A549 (cell line): ENCODE data around the gene EMP3. TPM values are rescaled to one million over a fixed set of nuclear protein-coding genes. Genes with fewer than 3 reads are reported as not detected.
"Not testable (repeated sequence)": the region's sequence is repeated elsewhere in the genome, so short reads cannot be mapped to it uniquely, and the experiment has no call there.

Experiments
- ATAC-seq, 2 experiments: fragments of 200-7000 bp in 1 of 2; fragments of >200 bp in 1 of 2; cut with Nextera tagmentation in 1 of 2; cut with Tn5 transposase in 1 of 2; 3 replicates each; pipeline versions ENCODE4 v1.8.0 to v1.9.1; 2018 to 2020; ENCODE audit warnings: mild to moderate bottlenecking in 1 of 2, moderate library complexity in 1 of 2
- CTCF ChIA-PET: fragments of 300-600 bp; sonication (Branson Sonifier 250); formaldehyde crosslinking; extraction: SDS; loops from one replicate; lab custom pipeline; 2021; ENCODE audit warnings: antibody characterized with exemption, inconsistent platforms; lab: Yijun Ruan, JAX
- POLR2A ChIA-PET: fragments of 350-600 bp; formaldehyde crosslinking; extraction: SDS; loops from one replicate; lab custom pipeline; 2021; ENCODE audit warnings: antibody characterized with exemption, inconsistent platforms; lab: Yijun Ruan, JAX
- DNase-seq, 2 experiments: peaks; one replicate each; pipeline versions ENCODE4 v3.0.0 to v3.0.0-alpha.2; 2011 to 2016; ENCODE audit warnings: low read depth in 1 of 2, low spot score in 1 of 2
- FAIRE-seq: peaks from 2 replicates; lab custom pipeline; 2011; peaks lifted over from hg19 to GRCh38; lab: Jason Lieb, UNC
- H3K27ac ChIP-seq, 2 experiments: fragments of >200 bp; sonication (Bioruptor Twin); formaldehyde crosslinking; 3 replicates each; pipeline ENCODE4 v1.5.1; 2016 to 2017
- H3K4me1 ChIP-seq: fragments of >200 bp; sonication (Bioruptor Twin); formaldehyde crosslinking; 3 replicates; pipeline ENCODE4 v1.6.1; 2016
- H3K4me2 ChIP-seq: fragments of >200 bp; sonication (Bioruptor Twin); formaldehyde crosslinking; 3 replicates; pipeline ENCODE4 v1.6.1; 2016
- H3K4me3 ChIP-seq: fragments of >200 bp; sonication (Bioruptor Twin); formaldehyde crosslinking; 3 replicates; pipeline ENCODE4 v1.5.1; 2016
- H3K9me3 ChIP-seq: fragments of >200 bp; sonication (Bioruptor Twin); formaldehyde crosslinking; 3 replicates; pipeline ENCODE4 v1.6.1; 2016
- CHD4 ChIP-seq: fragments of 200-600 bp; sonication (generic); IDR thresholded peaks from 2 replicates; pipeline ENCODE4 v1.6.1; 2016; ENCODE audit warnings: antibody characterized with exemption, mild to moderate bottlenecking, borderline replicate concordance
- ELK1 ChIP-seq: fragments of 150-350 bp; IDR thresholded peaks from 2 replicates; pipeline ENCODE4 v1.6.1; 2014; ENCODE audit warnings: low read depth, mild to moderate bottlenecking, low read length
- EP300 ChIP-seq, 2 experiments: fragments of >200 bp; sonication (Bioruptor Twin); formaldehyde crosslinking; IDR thresholded peaks; 2 replicates in 1 of 2; 3 replicates in 1 of 2; pipeline ENCODE4 v1.6.1; 2016 to 2017
- FOSB ChIP-seq: fragments of 250-450 bp; sonication (Bioruptor Pico); IDR thresholded peaks from 2 replicates; pipeline ENCODE4 v1.5.0; 2020; ENCODE audit warnings: mild to moderate bottlenecking, moderate library complexity
- FOXS1 ChIP-seq: fragments of 250-450 bp; sonication (Bioruptor Pico); IDR thresholded peaks from 2 replicates; pipeline ENCODE4 v1.5.0; 2020; ENCODE audit warnings: mild to moderate bottlenecking, moderate library complexity
- HOXA7 ChIP-seq: fragments of 250-450 bp; sonication (Bioruptor Pico); IDR thresholded peaks from 2 replicates; pipeline ENCODE4 v1.5.0; 2020; ENCODE audit warnings: mild to moderate bottlenecking, moderate library complexity
- HOXB13 ChIP-seq: fragments of 250-450 bp; sonication (Bioruptor Pico); IDR thresholded peaks from 2 replicates; pipeline ENCODE4 v1.5.0; 2020; ENCODE audit warnings: low read depth, mild to moderate bottlenecking, moderate library complexity
- JUN ChIP-seq, 2 experiments: fragments of >200 bp; sonication (Bioruptor Twin); formaldehyde crosslinking; IDR thresholded peaks; 2 replicates in 1 of 2; 3 replicates in 1 of 2; pipeline ENCODE4 v1.6.1; 2016 to 2017
- MAFK ChIP-seq: fragments of 450-650 bp; IDR thresholded peaks from 2 replicates; pipeline ENCODE4 v1.6.1; 2014; ENCODE audit not compliant: partially characterized antibody
- MAZ ChIP-seq: fragments of 150-350 bp; IDR thresholded peaks from 2 replicates; pipeline ENCODE4 v1.6.1; 2014; ENCODE audit warnings: antibody characterized with exemption, low read depth, low read length, borderline replicate concordance
- NFE2L2 ChIP-seq: fragments of 150-350 bp; conservative IDR thresholded peaks from 2 replicates; pipeline ENCODE4 v1.6.1; 2014; ENCODE audit warnings: low read length
- NR3C1 ChIP-seq: fragments of >200 bp; sonication (Bioruptor Twin); formaldehyde crosslinking; IDR thresholded peaks from 3 replicates; pipeline ENCODE4 v1.6.1; 2017
- POLR2AphosphoS2 ChIP-seq: conservative IDR thresholded peaks from 2 replicates; pipeline ENCODE4 v1.6.1; 2012; ENCODE audit warnings: low read length, improper control_type of control experiment, inconsistent platforms
- RFX5 ChIP-seq: fragments of 450-650 bp; IDR thresholded peaks from 2 replicates; pipeline ENCODE4 v1.7.1; 2014; ENCODE audit warnings: antibody characterized with exemption, mild to moderate bottlenecking, moderate library complexity
- SREBF2 ChIP-seq: fragments of 450-650 bp; IDR thresholded peaks from 2 replicates; pipeline ENCODE4 v1.6.1; 2014; ENCODE audit warnings: mild to moderate bottlenecking, moderate library complexity
- TP53 ChIP-seq: fragments of 250-450 bp; sonication (Bioruptor Pico); IDR thresholded peaks from 2 replicates; pipeline ENCODE4 v1.5.0; 2021; ENCODE audit warnings: mild to moderate bottlenecking, moderate library complexity
- WGBS: methylation state at CpG from one replicate; pipeline ENCODE4 v1.1.6; 2017; ENCODE audit errors: missing lambda C conversion rate; 5-methylcytosine and 5-hydroxymethylcytosine counted together
- polyA plus RNA-seq, 4 experiments: library from polyadenylated mRNA; depleted of rRNA in 3 of 4; stranded (reverse); fragments of >200 nt; fragmentation: RNase III in 1 of 4; extraction: RNeasy Plus Mini Kit Qiagen cat#74134 plus additional on column Dnase treatment in 1 of 4; gene quantifications; 2 replicates in 3 of 4; 3 replicates in 1 of 4; pipeline ENCODE4 v1.2.3, GENCODE V29; 2011 to 2017
- TF ChIP-seq, protein P1 (sequence below): IDR thresholded peaks from 2 replicates; pipeline ENCODE4 v1.6.1; 2012
- TF ChIP-seq, protein P2 (sequence below): IDR thresholded peaks from 2 replicates; pipeline ENCODE4 v1.6.1; 2012; ENCODE audit warnings: low read depth, borderline replicate concordance
- TF ChIP-seq, protein P3 (sequence below): fragments of >200 bp; sonication (Bioruptor Twin); formaldehyde crosslinking; IDR thresholded peaks from 2 replicates; pipeline ENCODE4 v1.6.1; 2016

The EMP3 gene
- polyA plus RNA-seq, 2 of the 4 experiments (the other 2 are of a cell fraction) = 147 to 580 TPM

- TF ChIP-seq, protein P1, sequence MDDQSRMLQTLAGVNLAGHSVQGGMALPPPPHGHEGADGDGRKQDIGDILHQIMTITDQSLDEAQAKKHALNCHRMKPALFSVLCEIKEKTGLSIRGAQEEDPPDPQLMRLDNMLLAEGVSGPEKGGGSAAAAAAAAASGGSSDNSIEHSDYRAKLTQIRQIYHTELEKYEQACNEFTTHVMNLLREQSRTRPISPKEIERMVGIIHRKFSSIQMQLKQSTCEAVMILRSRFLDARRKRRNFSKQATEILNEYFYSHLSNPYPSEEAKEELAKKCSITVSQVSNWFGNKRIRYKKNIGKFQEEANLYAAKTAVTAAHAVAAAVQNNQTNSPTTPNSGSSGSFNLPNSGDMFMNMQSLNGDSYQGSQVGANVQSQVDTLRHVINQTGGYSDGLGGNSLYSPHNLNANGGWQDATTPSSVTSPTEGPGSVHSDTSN = no peak
- TF ChIP-seq MAZ (no peak), EP300 (IDR thresholded peaks at IDR 0.05) (no peak), JUN (IDR thresholded peaks at IDR 0.05) (no peak), FOXS1 (no peak), CHD4 (no peak)
- TF ChIP-seq, all 56 proteins: peak for 0
Measured at GRCh38 chr19:48368936-48369335, 43.6 kb downstream of the EMP3 start (continued).

DNA sequence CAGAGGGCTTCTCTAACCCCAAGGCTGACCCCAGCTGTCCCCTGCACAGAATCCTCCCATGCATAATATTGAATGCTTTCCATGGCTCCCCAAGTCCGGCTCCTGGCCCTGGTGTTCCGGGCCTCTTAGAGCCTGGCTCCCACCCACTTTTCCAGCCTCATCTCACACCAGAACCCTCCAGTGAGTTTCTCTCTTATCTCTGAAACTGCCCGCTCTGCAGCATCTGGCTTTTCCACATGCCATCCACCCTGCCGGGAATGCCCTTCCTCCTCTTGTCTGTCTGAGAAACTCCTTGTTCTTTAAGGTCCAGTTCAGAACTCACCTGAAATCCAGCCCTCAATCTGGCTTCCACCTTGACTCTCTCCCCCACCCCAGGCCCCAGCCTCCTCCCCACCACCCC lies 45.6 kb downstream of the EMP3 start:
- ATAC-seq (no peak), FAIRE-seq (no peak), DNase-seq (no peak)
- WGBS = 95% methylated on average over 4 of the region's 4 CpGs
- Histone ChIP-seq H3K4me3 (no peak overlapping the region), H3K9me3 (no peaks in the 10 kb centered on the region), H3K27ac (peak overlapping the region in 1 of 2 experiments; percentile 81; a peak in 3 of 6 replicates), H3K4me2 (no peak overlapping the region), H3K4me1 (peaks cover 23% of the 10 kb centered on the region)
- CTCF ChIA-PET = interaction anchor here (0.6 to 6.7 kb wide), 9 partner anchors 10 to 619 kb away, joined by 3 to 54 read pairs (median 3); partner anchors contain the start of gene KDELR1
- POLR2A ChIA-PET = no interaction called here
- TF ChIP-seq FOSB (CRISPR knock-in tag) (no peak), CHD4 (no peak), NFE2L2 (no peak), NR3C1 (no peak), MAFK (no peak), SREBF2 (no peak), HOXB13 (CRISPR knock-in tag) (no peak)
- TF ChIP-seq, protein P2, sequence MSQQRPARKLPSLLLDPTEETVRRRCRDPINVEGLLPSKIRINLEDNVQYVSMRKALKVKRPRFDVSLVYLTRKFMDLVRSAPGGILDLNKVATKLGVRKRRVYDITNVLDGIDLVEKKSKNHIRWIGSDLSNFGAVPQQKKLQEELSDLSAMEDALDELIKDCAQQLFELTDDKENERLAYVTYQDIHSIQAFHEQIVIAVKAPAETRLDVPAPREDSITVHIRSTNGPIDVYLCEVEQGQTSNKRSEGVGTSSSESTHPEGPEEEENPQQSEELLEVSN = no peak
- TF ChIP-seq, all 56 proteins: peak for 0

GRCh38 chr19:48371367-48371766 lies 46.0 kb downstream of the EMP3 start:
- Histone ChIP-seq H3K4me2 (no peak overlapping the region), H3K4me1 (peaks cover 23% of the 10 kb centered on the region), H3K4me3 (no peak overlapping the region), H3K27ac (peak overlapping the region in 1 of 2 experiments; percentile 81; a peak in 3 of 6 replicates), H3K9me3 (no peaks in the 10 kb centered on the region)
- 86% methylated on average over 7 of the region's 7 CpGs for WGBS
- FAIRE-seq = no peak
- DNase-seq = no peak
- no peak for ATAC-seq
- no peak for TF ChIP-seq HOXA7 (CRISPR knock-in tag)
- TF ChIP-seq ELK1 = no peak
- TF ChIP-seq TP53 (CRISPR knock-in tag) = no peak
- TF ChIP-seq HOXB13 (CRISPR knock-in tag) = no peak
- no peak for TF ChIP-seq RFX5
- TF ChIP-seq, protein P3, sequence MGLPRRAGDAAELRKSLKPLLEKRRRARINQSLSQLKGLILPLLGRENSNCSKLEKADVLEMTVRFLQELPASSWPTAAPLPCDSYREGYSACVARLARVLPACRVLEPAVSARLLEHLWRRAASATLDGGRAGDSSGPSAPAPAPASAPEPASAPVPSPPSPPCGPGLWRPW = no peak
- no peak for TF ChIP-seq POLR2AphosphoS2
- ChIA-PET POLR2A (no interaction called here), CTCF (interaction anchor here (0.6 to 6.7 kb wide), 10 partner anchors 9 to 619 kb away, joined by 3 to 54 read pairs (median 4); partner anchors contain the start of gene KDELR1)

DNA sequence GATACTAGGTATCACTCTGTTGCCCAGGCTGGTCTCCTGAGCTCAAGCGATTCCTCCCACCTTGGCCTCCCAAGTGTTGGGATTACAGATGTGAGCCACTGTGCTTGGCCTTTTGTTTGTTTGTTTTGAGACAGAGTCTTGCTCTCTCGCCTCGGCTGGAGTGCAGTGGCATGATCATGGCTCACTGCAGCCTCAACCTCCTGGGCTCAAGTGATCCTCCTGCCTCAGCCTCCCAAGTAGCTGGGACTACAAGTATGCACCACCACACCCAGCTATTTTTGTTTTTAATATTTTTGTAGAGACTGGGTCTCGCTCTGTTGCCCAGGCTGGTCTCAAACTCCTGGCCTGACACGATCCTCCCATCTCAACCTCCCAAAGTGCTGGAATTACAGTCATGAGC lies 46.4 kb downstream of the EMP3 start:
- not testable (repeated sequence) for FAIRE-seq, ATAC-seq, DNase-seq, H3K4me3 ChIP-seq, H3K9me3 ChIP-seq, H3K4me2 ChIP-seq
- H3K4me1 ChIP-seq = peaks cover 23% of the 10 kb centered on the region
- H3K27ac ChIP-seq = peak overlapping the region; percentile 64 to 81; a peak in 4 of 6 replicates
- 88% methylated on average over 5 of the region's 5 CpGs for WGBS
- ChIA-PET POLR2A (interaction anchor here (2.0 kb wide), 1 partner anchor 19 kb away, joined by 10 read pairs; the partner anchor contains the start of gene KDELR1), CTCF (interaction anchor here (0.6 to 6.7 kb wide), 8 partner anchors 8 to 217 kb away, joined by 3 to 54 read pairs (median 4); partner anchors contain the start of genes KDELR1, SYNGR4 and TMEM143)
